HG03280 (cell line): ENCODE results near the gene CLASP1.

Experiments
- ATAC-seq: cut with Tn5 transposase; IDR thresholded peaks from one replicate; pipeline ENCODE4 v1.9.1; 2021; ENCODE audit warnings: mild to moderate bottlenecking, moderate library complexity; ENCODE audit not compliant: unreplicated experiment

The CLASP1 gene

GRCh38 chr2:121297217-121297830 lies 351.9 kb downstream of the CLASP1 start:
- peak; percentile 70 for ATAC-seq

DNA sequence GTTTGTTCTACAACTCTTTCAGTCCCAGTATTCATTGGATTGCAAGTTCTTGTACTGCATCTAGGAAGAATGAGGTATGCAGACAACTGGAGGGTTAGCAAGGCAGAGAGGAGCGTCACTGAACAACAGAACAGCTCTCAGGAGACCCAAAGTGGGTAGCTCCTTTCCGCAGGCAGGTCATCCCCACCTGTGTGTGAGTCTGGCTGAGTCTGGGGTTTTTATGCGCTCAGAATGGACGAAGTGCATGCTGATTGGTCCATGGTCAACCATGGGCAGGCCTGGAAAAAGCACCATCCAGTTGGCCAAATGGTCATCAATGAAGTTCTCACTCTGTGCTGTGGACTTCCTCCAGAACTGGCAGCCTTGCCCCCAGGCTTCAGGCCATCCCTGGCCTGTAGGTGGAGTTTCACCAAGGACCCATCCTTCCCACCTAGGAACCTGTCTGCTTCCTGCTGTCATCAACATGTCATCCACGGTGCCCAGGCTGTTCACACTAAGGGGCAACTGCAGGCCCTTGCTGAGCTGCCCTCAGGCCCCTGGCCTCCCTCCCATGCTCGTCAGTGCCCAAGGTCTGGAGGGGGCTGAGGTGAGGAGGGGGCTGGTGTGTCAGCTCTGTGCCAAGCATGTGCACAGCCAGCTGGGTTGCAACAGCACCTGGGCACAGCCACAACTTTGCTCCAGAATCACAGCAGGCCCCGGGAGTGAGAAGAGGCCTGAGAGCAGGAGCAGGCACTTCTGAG lies 353.2 kb downstream of the CLASP1 start:
- no peak for ATAC-seq

DNA sequence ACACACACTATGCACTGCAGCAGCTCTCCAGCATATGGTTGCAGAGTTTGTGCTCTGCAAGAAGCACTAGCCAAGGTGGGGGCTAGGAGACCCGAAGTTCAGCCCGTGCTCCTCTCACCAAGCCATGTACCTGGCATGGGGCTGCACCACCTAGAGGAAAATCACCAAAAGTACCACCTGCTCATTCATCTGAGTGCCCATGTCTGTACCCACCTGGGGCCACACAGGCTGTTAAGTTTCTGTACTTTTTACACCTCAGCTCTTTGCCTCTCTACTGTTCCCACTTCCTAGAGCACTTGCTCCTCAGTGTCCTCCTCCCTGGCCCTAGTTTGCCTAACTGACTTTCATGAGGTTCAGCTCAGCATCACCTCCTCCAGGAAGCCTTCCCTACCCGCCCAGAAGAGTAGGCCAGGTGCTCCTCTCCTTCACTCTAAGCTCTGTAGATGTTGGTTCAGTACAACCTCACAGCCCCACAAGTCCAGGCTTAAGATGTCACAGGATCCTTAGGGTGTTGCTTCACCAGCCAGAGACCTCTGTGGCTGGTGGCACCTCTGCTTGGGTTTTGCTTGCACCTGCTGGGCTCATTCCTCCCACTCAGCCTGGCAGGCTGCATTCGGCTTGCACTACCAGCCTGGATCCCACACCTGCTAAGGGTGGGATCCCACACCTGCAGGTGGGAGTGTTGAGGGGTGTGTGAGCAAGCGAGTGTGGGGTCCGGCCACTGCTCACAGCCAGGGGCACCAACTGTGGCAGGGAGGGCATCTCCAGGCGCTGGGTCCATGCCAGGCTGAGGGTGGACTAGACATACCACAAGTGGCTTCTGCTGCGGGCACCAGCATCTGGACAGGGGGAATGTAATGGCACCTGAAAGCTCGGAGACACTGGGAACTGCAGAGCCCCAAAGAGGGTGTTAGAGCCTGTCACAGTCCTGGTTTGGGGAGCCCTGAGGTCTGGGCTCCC lies 354.1 kb downstream of the CLASP1 start:
- ATAC-seq: no peak

GRCh38 chr2:121293450-121294325 lies 355.6 kb downstream of the CLASP1 start:
- no peak for ATAC-seq

DNA sequence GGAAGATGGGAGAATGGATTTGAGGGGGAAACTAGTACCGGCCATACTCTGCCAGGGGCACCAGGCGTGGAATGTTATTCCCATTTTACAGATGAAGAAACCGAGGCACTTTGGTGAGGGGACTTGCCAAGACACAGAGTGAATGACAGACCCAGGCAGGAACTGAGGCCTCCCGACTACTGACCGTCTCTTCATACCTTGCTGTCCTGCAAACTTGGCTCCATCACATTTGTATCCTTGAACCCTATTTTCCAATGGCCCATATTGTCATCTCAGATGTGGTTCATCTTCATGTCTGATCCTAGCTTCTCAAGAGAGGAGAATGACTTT lies 358.0 kb downstream of the CLASP1 start:
- ATAC-seq: no peak

GRCh38 chr2:121289271-121289670 lies 360.0 kb downstream of the CLASP1 start:
- no peak for ATAC-seq

- ATAC-seq: no peak
Measured at GRCh38 chr2:121288454-121289231, 360.6 kb downstream of the CLASP1 start.

DNA sequence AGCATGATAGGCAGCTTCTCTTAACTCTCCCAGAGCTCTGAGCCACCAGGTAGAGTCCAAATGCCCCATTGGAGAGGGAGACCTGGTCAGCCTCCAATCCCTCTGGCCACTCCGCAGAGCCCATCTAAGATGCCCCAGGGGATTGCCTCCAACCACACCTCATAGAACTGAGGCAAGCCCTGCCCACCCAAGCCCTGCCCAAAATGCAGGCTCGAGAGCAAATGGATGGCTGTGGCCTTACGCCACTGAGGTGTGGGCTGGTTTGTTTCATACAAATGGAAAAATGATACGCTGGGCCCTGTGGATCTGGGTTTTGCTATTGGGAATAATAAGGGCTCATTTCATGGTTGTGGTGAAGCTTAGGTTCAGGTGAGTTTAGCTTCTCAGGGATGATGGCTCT lies 361.3 kb downstream of the CLASP1 start:
- ATAC-seq: no peak
